ENCODE measurements around the gene UROC1.

DNA sequence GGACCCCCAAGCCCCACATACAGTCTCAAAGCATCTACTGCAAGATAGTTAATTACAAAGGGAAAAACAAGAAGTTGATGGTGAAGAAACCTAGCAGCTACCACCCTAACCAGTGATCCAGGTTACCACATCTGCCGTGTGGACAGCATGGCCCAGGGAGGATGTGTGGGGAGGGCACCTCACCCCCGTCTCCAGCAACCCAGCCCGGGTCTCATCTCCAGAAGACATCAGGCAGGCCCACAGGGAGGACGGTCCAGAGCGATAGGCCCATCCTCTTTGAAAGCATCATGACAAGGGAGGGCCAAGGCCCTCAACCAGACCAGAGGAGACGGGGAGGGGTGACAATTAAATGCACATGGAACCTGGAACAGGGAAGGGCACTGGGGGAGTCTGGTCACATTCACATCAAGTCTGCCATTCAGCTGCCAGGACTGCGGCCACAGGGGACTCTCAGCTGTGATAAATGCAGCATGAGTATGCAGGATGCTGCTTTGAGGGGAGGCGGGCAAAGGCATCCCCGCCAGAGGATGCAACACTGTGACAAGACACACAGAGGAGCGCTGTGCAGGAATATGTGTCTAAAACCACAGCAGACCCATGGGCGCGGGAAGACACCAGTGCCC, 60.7 kb downstream of the UROC1 start:
- TF ChIP-seq, protein P1, sequence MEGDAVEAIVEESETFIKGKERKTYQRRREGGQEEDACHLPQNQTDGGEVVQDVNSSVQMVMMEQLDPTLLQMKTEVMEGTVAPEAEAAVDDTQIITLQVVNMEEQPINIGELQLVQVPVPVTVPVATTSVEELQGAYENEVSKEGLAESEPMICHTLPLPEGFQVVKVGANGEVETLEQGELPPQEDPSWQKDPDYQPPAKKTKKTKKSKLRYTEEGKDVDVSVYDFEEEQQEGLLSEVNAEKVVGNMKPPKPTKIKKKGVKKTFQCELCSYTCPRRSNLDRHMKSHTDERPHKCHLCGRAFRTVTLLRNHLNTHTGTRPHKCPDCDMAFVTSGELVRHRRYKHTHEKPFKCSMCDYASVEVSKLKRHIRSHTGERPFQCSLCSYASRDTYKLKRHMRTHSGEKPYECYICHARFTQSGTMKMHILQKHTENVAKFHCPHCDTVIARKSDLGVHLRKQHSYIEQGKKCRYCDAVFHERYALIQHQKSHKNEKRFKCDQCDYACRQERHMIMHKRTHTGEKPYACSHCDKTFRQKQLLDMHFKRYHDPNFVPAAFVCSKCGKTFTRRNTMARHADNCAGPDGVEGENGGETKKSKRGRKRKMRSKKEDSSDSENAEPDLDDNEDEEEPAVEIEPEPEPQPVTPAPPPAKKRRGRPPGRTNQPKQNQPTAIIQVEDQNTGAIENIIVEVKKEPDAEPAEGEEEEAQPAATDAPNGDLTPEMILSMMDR (conservative IDR thresholded peaks at IDR 0.05 in 1 of 2, IDR thresholded peaks at IDR 0.05 in 1 of 2; ENCODE audit: extremely low read depth in 1 of 2, insufficient read depth in 1 of 2, low read depth in 1 of 2, low read length in 2 of 2), result no peak
- TF ChIP-seq EZH2 (IDR thresholded peaks at IDR 0.05; ENCODE audit: borderline replicate concordance, low read length), result no peak
